Parietal lobe (tissue), 2 donors: ENCODE measurements around the gene CTDSP2. TPM values are rescaled to one million over a fixed set of nuclear protein-coding genes. Genes with fewer than 3 reads are reported as not detected.

Source experiments
- small RNA-seq: library from RNA; depleted of rRNA; stranded (forward); fragments of <200 nt; gene quantifications from one replicate; pipeline ENCODE3, GENCODE V24; 2014; ENCODE audit warnings: low replicate concordance
- total RNA-seq: library from RNA; depleted of rRNA; stranded (reverse); fragments of >200 nt; gene quantifications from one replicate; pipeline ENCODE4 v1.2.3, GENCODE V29; 2014

CTDSP2 gene
- 45.1 TPM for total RNA-seq

DNA sequence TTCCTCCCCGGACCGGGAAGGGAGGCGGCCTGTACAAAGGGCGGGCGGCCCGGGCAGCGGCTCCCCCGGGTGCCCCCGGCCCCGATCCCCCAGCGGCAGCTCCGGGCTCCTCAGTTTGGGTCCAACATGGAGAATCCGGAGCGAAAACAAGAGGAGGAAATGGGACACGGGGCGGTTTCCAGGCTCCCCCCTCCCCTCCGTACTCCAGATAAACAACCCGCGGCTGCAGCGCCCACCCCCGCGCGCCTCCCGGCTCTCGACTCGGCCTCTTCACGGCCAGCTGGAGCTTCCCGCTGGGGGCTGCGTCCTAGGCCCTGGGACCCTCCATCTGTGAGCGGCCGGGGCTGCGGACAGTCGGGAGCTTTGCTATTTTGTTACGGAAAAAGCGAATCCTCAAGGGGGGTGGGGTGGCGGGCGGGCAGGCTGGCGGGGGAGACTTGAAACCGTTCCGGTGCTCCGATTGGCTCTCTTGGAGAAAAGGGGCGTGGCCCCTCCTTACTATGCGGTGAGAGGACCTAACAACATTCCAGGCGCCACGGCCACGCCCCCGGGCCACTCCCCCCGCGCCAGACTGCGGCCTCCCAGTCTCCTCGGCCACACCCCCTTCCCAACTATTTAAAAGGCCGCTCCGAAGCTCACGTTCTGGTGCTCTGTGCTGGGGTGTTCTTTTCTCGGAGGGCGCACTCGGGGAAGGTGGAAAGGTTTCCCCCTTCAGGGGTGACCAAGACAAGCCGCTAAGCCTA lies at the start of gene CTDSP2:
Gene CTDSP2 (minus strand): TSS at position 153 of the 743 bp plus-strand sequence. CDS start 294 bp downstream, outside the sequence.

GRCh38 chr12:57782608-57783465 lies 63.7 kb downstream of the CTDSP2 start, which contains the start of gene TSFM:
TSFM (plus strand) TSS chr12:57782787; CDS start chr12:57782802, 15 bp downstream.

GRCh38 chr12:57772429-57773322 lies 73.9 kb downstream of the CTDSP2 start, which contains the start of gene EEF1AKMT3:
EEF1AKMT3 (plus strand) TSS chr12:57772614; CDS start chr12:57772725, 111 bp downstream.

GRCh38 chr12:57771873-57772428 lies 74.6 kb downstream of the CTDSP2 start, which contains the start of gene METTL1:
METTL1 (minus strand) TSS chr12:57772105; CDS start chr12:57772083, 22 bp downstream.

Small RNA genes within 50 kb of the gene (small RNA-seq; reads per million reads assigned to genes)
- gene MIR26A2 (6.6 reads per million, percentile 88 among the genes with 10 or more reads in this experiment), gene RNU6-1083P (not detected)

Other genes with a start within 250 kb of the CTDSP2 start
- gene DTX3, start 241.9 kb downstream of the CTDSP2 start, total RNA-seq: 81.7 TPM
- gene ARHGEF25, start 235.3 kb downstream of the CTDSP2 start, total RNA-seq: 40.7 TPM
- gene B4GALNT1, start 213.5 kb downstream of the CTDSP2 start, total RNA-seq: 103 TPM
- 115 TPM for gene OS9, start 152.6 kb downstream of the CTDSP2 start, total RNA-seq
- gene AGAP2, start 108.0 kb downstream of the CTDSP2 start, total RNA-seq: 40.7 TPM
- 25.7 TPM for gene TSPAN31, start 101.7 kb downstream of the CTDSP2 start, total RNA-seq
- 55.4 TPM for gene CDK4, start 94.4 kb downstream of the CTDSP2 start, total RNA-seq
- 18.8 TPM for gene MARCHF9, start 91.6 kb downstream of the CTDSP2 start, total RNA-seq
- 0.94 TPM for gene CYP27B1, start 79.7 kb downstream of the CTDSP2 start, total RNA-seq
- gene METTL1, start 74.6 kb downstream of the CTDSP2 start, total RNA-seq: 2.8 TPM
- 2.5 TPM for gene EEF1AKMT3, start 74.1 kb downstream of the CTDSP2 start, total RNA-seq
- gene TSFM, start 63.9 kb downstream of the CTDSP2 start, total RNA-seq: 24.1 TPM
- gene AVIL, start 28.0 kb downstream of the CTDSP2 start, total RNA-seq: 4.4 TPM
- gene ATP23, start 94.8 kb upstream of the CTDSP2 start, total RNA-seq: 7.5 TPM